Measurements from ENCODE around the gene IFNA13. TPM values are rescaled to one million over a fixed set of nuclear protein-coding genes. Genes with fewer than 3 reads are reported as not detected.
"Not testable (repeated sequence)": the region's sequence is repeated elsewhere in the genome, so short reads cannot be mapped to it uniquely, and the experiment has no call there.

IFNA13 gene
- not detected in 2 replicates for total RNA-seq (2014; rRNA removed)
- not detected for polyA plus RNA-seq (2012)

- DNase-seq (ENCODE audit: low read depth) = no peak
Measured at GRCh38 chr9:21367957-21368356, at the start of gene IFNA13. IFNA13 (minus strand) TSS chr9:21368057; CDS start chr9:21368010, 47 bp downstream.

DNA sequence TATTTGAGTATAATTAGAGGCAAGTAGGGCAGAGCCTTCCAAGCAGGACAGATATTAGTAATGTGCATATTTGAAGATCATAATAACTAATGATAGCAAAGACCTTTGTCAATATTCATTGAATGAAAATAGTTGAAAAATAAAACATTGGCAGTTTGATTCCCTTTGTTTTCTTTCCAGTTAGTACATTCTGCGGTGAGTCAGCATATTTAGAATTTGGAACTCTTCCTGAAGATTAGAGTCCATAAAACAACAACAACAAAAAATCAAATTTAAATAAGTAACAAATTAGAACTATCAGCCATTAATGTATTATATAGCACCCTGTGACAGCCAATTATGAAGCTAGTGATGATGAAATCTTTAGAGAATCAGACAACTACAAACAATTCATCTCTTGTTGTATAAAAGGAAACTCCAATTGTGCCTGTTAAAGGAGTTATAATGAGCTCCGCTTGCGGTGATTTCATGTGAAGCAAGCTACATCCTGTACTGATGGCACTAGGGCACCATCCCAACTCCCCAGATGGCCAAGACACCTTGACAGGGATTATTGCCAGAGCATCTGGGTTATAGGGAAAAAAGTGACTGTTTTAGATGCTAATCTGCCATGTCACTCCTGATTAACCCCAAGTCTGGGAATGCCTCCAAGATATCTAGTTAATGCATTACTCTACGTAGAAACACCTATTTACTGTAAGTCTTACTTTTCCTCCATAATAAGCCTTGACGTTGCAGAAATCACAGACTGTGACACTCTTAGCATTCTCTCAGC, 47.8 kb upstream of the IFNA13 start:
- no peak for DNase-seq (ENCODE audit: low read depth)

GRCh38 chr9:21414220-21414940, 46.5 kb upstream of the IFNA13 start:
- no peak for DNase-seq (ENCODE audit: low read depth)

DNA sequence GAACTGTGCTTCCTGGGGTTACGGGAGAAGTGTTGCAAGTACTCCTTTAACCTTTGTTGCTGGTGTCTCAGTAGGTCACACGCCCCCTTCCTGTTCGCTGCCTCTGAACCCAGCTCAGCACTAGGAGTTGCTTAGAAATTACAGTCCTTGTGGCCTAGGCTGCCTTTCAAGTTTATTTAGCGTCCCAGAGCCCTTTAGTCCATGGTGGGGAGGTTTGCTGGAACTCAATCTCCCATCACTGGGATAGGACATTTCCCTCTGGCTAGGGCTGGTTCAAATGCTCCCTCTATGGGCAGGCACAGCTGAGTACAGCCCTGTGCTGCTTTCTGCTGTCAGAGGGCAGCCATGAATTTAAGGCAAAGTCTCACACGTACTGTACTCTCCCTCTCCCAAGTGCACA, 45.8 kb upstream of the IFNA13 start:
- no peak for DNase-seq (ENCODE audit: low read depth)

- no peak for DNase-seq (ENCODE audit: low read depth)
Measured at GRCh38 chr9:21413151-21413550, 45.3 kb upstream of the IFNA13 start.

GRCh38 chr9:21412107-21412506, 44.2 kb upstream of the IFNA13 start:
- peak; percentile 35 for DNase-seq (ENCODE audit: low read depth)

- DNase-seq (ENCODE audit: low read depth) = no peak
Measured at GRCh38 chr9:21408817-21409216, 41.0 kb upstream of the IFNA13 start, which contains the start of gene IFNA8. IFNA8 (plus strand) TSS chr9:21409117; CDS start chr9:21409177, 60 bp downstream.

- DNase-seq (ENCODE audit: low read depth) = no peak
Measured at GRCh38 chr9:21404146-21404545, 36.3 kb upstream of the IFNA13 start.

DNA sequence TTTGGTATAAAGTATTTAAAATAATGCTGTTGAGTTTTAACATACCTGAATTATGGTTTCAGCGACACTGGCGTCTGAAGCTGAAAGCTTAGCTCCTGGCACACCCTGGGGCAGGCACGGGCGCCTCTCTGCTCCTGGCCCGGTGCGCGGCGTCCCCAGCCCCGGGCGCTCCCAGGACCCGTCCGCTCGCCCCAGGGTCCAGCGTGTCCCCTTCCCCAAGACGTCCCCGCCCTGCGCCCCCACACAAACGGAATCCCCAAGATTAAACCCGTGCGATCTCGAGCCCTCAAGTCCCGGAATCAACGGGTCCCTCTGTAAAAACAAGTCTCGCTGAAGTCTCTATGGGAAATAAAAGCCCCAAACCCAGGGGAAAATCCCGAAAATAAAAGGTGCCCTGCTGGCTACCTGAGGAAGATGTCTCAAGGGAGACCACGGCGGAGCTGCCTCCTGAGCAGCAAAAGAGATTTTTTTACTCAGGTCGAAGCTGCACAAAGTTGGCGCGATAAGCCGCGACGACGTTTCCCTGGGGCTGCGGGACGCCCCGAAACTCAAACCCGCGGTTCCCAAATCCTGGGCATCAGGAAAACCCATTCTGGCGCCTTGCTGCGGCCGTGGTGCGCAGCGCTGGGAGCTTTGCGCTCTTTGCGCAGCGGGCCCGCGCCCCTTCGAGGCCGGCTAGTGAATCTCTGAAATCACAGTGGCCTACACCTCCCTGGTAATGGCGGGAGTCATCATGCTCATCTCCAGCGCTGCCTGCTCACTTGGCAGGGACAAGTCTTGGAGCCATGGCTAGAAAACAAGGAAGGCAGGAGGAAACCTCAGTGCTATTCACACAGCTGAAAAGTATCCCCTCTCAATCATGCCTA, 34.8 kb upstream of the IFNA13 start:
- no peak for DNase-seq (ENCODE audit: low read depth)

- no peak for DNase-seq (ENCODE audit: low read depth)
Measured at GRCh38 chr9:21399956-21400355, 32.1 kb upstream of the IFNA13 start.

DNA sequence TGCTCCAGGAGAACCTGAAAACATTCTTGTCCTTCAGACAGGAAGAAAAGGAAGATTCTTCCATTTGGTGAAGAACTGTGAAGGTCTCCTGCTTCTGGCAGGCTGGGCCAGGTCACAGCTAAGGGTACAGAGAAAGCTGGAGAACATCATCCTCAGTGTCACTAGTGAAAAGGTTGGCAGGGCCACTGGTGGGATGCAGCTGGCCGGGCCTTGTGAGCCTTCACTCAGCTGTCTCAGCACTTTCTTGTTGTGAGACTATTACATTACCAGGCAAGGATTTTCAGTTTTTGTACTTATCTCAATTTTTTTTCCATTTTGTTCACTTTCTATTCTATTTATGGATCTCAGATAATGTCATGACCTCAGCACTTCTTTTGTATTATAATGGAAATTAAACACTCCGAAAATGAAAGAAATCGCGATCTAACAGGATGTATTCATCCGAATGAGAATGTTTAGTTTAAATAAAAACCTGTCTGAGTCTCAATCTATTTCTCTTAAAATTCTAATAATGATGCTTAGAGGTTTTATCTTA, 31.2 kb upstream of the IFNA13 start:
- DNase-seq (ENCODE audit: low read depth) = no peak

- DNase-seq (ENCODE audit: low read depth) = peak; percentile 13
Measured at GRCh38 chr9:21395778-21396717, 28.2 kb upstream of the IFNA13 start.

GRCh38 chr9:21392270-21392669, 24.4 kb upstream of the IFNA13 start:
- DNase-seq (ENCODE audit: low read depth) = peak; percentile 40

GRCh38 chr9:21385131-21385670, 17.3 kb upstream of the IFNA13 start, which contains the start of gene IFNA2:
IFNA2 (minus strand) TSS chr9:21385398; CDS start chr9:21385329, 69 bp downstream.
- DNase-seq (ENCODE audit: low read depth) = no peak

GRCh38 chr9:21383627-21384026, 15.8 kb upstream of the IFNA13 start:
- DNase-seq (ENCODE audit: low read depth) = no peak

GRCh38 chr9:21381448-21382339, 13.8 kb upstream of the IFNA13 start:
- DNase-seq (ENCODE audit: low read depth) = no peak

DNA sequence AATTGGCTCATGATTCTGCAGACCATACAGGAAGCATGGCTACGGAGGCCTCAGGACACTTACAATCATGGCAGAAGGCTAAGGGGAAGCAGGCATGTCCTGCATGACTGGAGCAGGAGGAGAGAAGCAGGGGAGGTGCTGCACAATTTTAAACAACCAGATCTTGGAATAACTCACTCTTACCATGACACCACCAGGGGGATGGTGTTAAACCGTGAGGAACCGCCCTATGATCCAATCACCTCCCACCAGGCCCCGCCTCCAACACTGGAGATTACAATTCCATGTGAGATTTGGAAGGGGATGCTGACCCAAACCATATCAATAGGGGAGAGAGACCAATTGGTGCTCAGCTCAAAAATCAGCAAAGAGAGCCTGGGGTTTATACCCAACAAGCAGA, 3.6 kb upstream of the IFNA13 start:
- not testable (repeated sequence) for DNase-seq (ENCODE audit: low read depth)

GRCh38 chr9:21367169-21367568, 688 bp downstream of the IFNA13 start:
- not testable (repeated sequence) for DNase-seq (ENCODE audit: low read depth)

DNA sequence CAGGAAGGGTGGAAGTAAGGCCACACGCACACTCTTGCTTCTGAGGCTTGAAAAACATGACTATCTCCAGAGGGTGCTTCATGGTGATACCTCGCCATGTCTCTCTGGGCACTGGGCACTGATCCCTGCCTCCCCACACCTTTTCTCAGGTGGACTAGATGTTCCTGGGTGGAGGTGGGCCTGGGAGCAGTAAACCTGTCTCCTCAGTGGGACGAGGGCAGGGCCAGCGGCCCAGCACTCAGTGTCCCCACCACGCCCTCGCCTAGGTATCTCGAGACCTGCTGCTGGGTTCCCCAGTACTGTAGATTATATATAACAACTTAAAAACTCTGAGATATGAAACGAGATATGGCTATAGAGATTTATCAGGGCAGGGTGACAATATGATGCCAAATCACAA, 5.6 kb downstream of the IFNA13 start:
- DNase-seq (ENCODE audit: low read depth) = no peak

All from LHCN-M2 (cell line).